ENCODE data around the gene PSAP.
"Not testable (repeated sequence)": the region's sequence is repeated elsewhere in the genome, so short reads cannot be mapped to it uniquely, and the experiment has no call there.

DNA sequence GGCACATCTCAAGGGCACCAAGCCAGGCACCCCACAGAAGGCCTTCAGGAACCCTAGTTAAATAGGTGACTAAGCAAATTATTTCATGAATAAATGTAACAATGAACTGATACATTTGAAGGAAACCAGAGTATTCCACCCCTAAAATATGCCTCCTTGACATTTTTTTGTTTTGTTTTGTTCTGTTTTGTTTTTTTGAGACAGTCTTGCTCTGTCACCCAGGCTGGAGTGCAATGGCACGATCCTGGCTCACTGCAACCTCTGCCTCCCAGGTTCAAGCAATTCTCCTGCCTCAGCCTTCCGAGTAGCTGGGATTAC is 30.2 kb upstream of the PSAP start:
- not testable (repeated sequence) for TF ChIP-seq JUN, CBX8 (IDR thresholded peaks at IDR 0.05)
- TF ChIP-seq, protein P1, sequence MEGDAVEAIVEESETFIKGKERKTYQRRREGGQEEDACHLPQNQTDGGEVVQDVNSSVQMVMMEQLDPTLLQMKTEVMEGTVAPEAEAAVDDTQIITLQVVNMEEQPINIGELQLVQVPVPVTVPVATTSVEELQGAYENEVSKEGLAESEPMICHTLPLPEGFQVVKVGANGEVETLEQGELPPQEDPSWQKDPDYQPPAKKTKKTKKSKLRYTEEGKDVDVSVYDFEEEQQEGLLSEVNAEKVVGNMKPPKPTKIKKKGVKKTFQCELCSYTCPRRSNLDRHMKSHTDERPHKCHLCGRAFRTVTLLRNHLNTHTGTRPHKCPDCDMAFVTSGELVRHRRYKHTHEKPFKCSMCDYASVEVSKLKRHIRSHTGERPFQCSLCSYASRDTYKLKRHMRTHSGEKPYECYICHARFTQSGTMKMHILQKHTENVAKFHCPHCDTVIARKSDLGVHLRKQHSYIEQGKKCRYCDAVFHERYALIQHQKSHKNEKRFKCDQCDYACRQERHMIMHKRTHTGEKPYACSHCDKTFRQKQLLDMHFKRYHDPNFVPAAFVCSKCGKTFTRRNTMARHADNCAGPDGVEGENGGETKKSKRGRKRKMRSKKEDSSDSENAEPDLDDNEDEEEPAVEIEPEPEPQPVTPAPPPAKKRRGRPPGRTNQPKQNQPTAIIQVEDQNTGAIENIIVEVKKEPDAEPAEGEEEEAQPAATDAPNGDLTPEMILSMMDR (IDR thresholded peaks at IDR 0.05), result not testable (repeated sequence)
